ENCODE data around the gene TET3.
A peak's percentile ranks its signal among the peaks of the same experiment; 100 is the strongest.

The TET3 gene

DNA sequence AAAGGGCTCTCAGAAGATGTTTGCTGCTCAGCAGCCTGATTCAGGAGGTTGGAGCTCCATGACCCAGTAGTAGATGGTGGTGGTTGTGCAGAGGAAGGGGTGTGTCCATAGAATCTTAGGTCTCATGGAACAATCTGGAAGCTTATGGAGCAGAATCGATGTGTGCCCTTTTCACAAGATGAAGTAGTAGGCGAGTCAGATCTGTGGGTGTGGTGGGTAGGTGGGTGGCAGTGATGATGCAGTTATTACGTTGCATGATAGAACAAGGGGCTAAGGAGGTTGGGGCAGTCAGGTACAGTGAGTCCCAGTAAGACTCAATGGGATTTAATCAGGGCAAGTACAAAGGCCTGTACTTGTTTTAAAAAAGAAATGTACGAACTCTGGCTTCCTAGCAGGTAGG, 9.1 kb downstream of the TET3 start:
- H4K20me1 ChIP-seq = peaks cover 100% of the 10 kb centered on the region
- H3K9ac ChIP-seq = no peak overlapping the region
- peaks cover 99% of the 10 kb centered on the region for H3K4me1 ChIP-seq
- peak overlapping the region; percentile 39; the same call in 1 of the 2 replicates for H3K4me2 ChIP-seq
- peaks cover 99% of the 10 kb centered on the region for H3K36me3 ChIP-seq
- no peak overlapping the region for H3K4me3 ChIP-seq
- TF ChIP-seq Cebpa-rat (IDR thresholded peaks at IDR 0.05) = no peak
- H3K27ac ChIP-seq = no peak overlapping the region
- H3K27me3 ChIP-seq = no peaks in the 10 kb centered on the region
- H3K9me3 ChIP-seq = no peaks in the 10 kb centered on the region

DNA sequence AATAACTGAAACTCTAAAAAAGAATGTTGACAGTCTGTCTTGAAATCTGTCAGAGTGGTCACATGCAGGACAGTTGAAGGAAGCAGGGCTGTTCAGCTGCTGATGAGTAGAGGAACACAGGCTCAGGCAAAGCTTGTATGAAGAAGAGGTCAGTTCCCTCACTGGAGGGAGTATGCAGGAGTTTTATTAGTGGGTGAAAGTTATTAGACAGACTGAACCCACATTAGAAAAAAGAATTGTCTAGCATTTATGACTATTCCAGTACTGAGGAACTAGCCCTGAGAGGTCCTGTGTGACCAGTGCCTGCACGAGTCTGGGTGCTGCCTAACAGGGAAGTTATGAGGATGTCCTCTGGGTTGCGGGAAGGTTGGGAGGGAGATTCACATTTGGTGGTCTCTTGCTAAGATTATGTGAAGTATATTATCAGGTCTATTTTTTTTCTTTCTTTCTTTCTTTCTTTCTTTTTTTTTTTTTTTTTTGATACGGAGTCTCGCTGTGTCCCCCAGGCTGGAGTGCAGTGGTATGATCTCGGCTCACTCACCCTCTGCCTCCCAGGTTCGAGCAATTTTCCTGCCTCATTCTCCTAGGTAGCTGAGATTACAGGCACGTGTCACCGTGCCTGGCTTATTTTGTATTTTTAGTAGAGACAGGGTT, 9.6 kb downstream of the TET3 start:
- Histone ChIP-seq H3K36me3 (peaks cover 100% of the 10 kb centered on the region), H3K4me3 (no peak overlapping the region), H3K9ac (no peak overlapping the region), H3K4me2 (peak overlapping the region; percentile 99; the same call in 1 of the 2 replicates), H3K27me3 (no peaks in the 10 kb centered on the region), H3K4me1 (peaks cover 99% of the 10 kb centered on the region), H3K9me3 (no peaks in the 10 kb centered on the region), H4K20me1 (peaks cover 100% of the 10 kb centered on the region), H3K27ac (no peak overlapping the region)
- TF ChIP-seq Cebpa-rat (IDR thresholded peaks at IDR 0.05) = no peak

DNA sequence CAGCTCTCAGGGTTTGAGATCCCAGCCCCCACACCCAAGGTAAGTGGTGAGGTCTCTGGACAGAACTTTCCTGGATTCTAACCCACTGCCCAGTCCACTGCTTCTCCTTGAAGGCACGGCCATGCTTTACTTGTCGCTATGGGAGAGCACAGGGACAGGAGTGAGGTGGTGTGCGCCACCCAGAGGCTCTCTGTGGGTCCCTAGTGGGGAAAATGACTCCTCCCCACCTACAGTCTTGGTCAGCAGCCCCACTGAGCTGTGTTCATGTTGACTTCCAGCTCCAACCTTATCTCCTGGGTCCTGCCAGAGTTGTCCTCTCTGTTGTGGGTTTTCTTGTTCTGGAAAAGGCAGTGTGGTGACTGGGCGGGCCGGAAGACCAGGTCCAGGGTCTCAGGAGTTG, 11.1 kb downstream of the TET3 start:
- Histone ChIP-seq H3K4me1 (peaks cover 99% of the 10 kb centered on the region), H4K20me1 (peaks cover 100% of the 10 kb centered on the region), H3K9ac (no peak overlapping the region), H3K27ac (no peak overlapping the region), H3K36me3 (peaks cover 86% of the 10 kb centered on the region), H3K4me2 (peak overlapping the region; percentile 99; the same call in 1 of the 2 replicates), H3K27me3 (no peaks in the 10 kb centered on the region), H3K9me3 (no peaks in the 10 kb centered on the region), H3K4me3 (no peak overlapping the region)
- TF ChIP-seq Cebpa-rat (IDR thresholded peaks at IDR 0.05) = no peak

DNA sequence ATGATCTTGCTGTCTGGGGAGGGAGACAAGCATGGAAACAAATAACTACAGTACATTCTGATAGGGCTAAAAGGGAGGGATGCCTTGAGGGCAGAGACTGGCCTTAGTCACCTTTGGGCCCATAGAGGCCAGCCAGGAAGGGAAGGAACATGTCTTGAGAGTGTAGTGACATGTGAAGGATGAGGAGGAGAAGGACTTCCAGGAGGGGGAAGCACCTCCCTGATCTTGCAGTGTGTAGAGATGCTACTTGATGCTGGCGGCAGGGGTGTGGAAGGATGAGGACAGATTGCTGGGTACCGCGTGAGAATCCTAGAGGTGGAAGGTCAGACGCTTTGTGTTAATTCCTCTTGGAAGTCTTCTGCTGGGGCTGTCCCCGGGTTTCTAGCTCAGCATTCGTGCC, 13.1 kb downstream of the TET3 start:
- H3K36me3 ChIP-seq = peaks cover 66% of the 10 kb centered on the region
- H3K4me3 ChIP-seq = no peak overlapping the region
- no peak for TF ChIP-seq Cebpa-rat (IDR thresholded peaks at IDR 0.05)
- H3K9ac ChIP-seq = no peak overlapping the region
- no peaks in the 10 kb centered on the region for H3K27me3 ChIP-seq
- peaks cover 100% of the 10 kb centered on the region for H4K20me1 ChIP-seq
- peaks cover 99% of the 10 kb centered on the region for H3K4me1 ChIP-seq
- H3K9me3 ChIP-seq = no peaks in the 10 kb centered on the region
- H3K4me2 ChIP-seq = peak overlapping the region; percentile 99
- no peak overlapping the region for H3K27ac ChIP-seq

DNA sequence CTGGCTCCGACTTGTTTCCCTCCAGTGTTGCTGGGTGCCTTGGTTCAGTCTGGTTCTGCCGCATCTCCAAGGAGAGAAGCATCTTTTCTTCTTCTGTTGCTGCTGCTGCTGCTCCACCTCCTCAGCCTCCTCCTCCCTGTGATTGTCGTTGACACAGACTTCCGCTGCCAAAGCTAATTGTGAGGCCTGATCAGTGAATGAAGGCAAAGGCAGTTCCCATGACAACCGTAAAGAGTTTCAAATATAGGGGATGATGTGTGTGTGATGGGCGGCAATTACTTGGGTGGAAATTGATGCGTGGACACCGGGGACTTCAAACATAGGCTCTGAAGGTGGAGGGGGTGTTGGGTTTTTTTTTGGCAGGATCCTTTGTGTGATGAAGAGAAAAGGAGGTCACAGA, 13.7 kb downstream of the TET3 start:
- Histone ChIP-seq H3K4me3 (no peak overlapping the region), H3K27me3 (no peaks in the 10 kb centered on the region), H4K20me1 (peaks cover 100% of the 10 kb centered on the region), H3K36me3 (peaks cover 59% of the 10 kb centered on the region), H3K4me1 (peaks cover 98% of the 10 kb centered on the region), H3K27ac (no peak overlapping the region), H3K4me2 (peak overlapping the region; percentile 99), H3K9me3 (no peaks in the 10 kb centered on the region), H3K9ac (no peak overlapping the region)
- TF ChIP-seq Cebpa-rat (IDR thresholded peaks at IDR 0.05) = no peak

DNA sequence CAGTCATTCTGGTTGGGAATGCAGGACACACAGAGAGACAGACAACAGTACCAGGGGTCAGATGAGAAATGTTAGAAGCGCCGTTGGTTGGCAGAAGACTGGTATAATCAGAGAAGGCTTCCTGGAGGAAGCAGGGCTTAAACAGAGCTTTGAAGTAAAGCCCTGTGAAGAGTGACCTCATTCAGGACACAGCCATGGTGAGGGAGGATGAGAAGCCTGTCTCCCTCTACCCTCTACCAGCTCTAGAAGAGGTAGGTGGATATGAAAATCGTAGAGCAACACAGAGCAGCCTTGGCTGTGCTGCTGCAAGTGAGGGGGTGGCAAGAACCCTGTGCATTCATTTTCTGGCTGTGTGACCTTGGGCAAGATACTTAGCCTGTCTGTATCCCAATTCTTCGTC, 14.2 kb downstream of the TET3 start:
- TF ChIP-seq Cebpa-rat (IDR thresholded peaks at IDR 0.05) = no peak
- Histone ChIP-seq H3K4me1 (peaks cover 98% of the 10 kb centered on the region), H3K4me2 (peak overlapping the region; percentile 99; the same call in 1 of the 2 replicates), H4K20me1 (peaks cover 100% of the 10 kb centered on the region), H3K4me3 (no peak overlapping the region), H3K27me3 (no peaks in the 10 kb centered on the region), H3K27ac (no peak overlapping the region), H3K9ac (0 out of 2 replicates have a peak overlapping the region, but pooled peaks have one; percentile 48), H3K36me3 (peaks cover 57% of the 10 kb centered on the region), H3K9me3 (no peaks in the 10 kb centered on the region)

DNA sequence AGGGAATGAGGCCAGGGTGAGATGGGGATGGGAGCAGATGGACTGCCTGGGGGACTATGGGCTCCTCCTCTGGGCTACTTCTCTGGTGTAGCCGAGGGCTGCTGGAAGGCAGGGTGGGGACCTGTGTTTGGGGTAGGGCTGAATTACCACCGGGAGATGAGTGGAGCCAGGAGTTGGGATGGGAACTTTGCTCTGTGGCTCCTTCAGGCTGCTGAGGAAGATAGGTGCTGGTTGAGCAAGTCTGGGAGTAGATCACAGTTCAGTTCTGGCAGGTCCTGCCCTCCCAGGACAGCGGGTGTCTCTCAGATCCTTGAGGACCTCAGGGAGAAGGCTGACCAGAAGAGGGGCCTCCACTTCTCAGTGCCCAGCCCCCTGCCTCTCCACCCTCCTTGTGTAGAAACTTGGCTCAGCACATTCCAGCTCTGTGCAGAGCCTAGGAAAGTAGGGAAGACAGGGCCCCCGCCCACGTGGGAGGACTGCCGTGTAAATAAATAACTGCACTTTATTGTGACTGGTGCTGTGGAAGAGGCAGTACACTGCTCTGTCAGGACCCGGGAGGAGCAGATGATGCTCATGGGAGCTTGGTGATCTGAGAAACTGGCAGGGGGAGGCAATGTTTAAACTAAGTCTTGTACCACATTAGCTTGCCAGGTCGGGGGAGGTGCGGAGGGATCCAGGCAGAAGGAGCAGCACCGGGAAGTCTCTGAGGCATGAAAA, 15.3 kb downstream of the TET3 start:
- Histone ChIP-seq H3K27me3 (no peaks in the 10 kb centered on the region), H3K27ac (no peak overlapping the region), H3K9me3 (no peaks in the 10 kb centered on the region), H3K36me3 (peaks cover 57% of the 10 kb centered on the region), H3K4me2 (peak overlapping the region; percentile 99), H3K9ac (peak overlapping the region; percentile 48; the same call in 1 of the 2 replicates), H3K4me3 (no peak overlapping the region), H4K20me1 (peaks cover 100% of the 10 kb centered on the region), H3K4me1 (peaks cover 98% of the 10 kb centered on the region)
- TF ChIP-seq Cebpa-rat (IDR thresholded peaks at IDR 0.05) = no peak

DNA sequence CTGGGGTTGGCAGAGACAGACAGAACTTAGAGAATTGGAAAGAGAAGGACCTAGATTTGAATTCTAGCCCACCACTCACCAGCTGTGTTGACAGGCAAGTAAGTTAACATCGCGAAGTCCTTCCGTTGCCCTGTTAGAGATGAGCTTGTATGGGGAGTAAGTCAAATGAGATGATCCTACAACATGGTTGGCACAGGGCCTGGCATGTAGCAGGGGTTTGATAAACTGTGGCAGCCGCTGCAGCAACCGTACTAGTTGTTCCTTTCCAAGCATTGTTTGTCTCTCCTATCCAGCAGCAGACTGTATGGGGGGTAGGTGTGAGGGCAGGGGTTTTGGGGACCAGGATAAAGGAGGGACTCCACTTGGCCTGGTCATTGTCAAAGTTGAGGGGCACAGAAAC, 16.0 kb downstream of the TET3 start:
- Histone ChIP-seq H3K36me3 (peaks cover 57% of the 10 kb centered on the region), H3K4me1 (peaks cover 98% of the 10 kb centered on the region), H3K4me2 (peak overlapping the region; percentile 99), H3K4me3 (no peak overlapping the region), H4K20me1 (peaks cover 100% of the 10 kb centered on the region), H3K27me3 (no peaks in the 10 kb centered on the region), H3K9me3 (no peaks in the 10 kb centered on the region), H3K9ac (0 out of 2 replicates have a peak overlapping the region, but pooled peaks have one; percentile 48), H3K27ac (no peak overlapping the region)
- no peak for TF ChIP-seq Cebpa-rat (IDR thresholded peaks at IDR 0.05)

DNA sequence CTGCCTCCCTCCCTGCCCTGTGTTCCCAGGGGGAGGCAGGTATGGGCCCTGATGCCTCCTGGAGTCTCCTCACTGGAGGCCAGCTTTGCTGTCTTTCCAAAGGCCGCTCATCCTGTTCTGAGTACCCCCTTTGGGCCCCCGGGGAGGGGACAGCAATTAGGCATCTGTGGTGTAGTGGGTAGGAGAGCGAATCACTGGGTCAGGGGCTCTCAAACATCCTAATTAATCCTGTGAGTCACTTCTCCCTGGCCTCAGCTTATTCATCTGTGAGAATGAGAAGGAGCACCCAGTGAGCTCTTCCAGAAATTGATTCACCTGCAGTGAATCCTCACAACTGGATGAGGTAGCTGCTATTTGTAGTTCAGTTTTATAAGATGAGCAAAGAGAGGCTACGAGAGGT, 16.4 kb downstream of the TET3 start:
- H3K9me3 ChIP-seq = no peaks in the 10 kb centered on the region
- H4K20me1 ChIP-seq = peaks cover 100% of the 10 kb centered on the region
- H3K27ac ChIP-seq = no peak overlapping the region
- peaks cover 57% of the 10 kb centered on the region for H3K36me3 ChIP-seq
- H3K9ac ChIP-seq = peak overlapping the region; percentile 19; the same call in 1 of the 2 replicates
- no peak overlapping the region for H3K4me3 ChIP-seq
- peaks cover 98% of the 10 kb centered on the region for H3K4me1 ChIP-seq
- no peak for TF ChIP-seq Cebpa-rat (IDR thresholded peaks at IDR 0.05)
- H3K4me2 ChIP-seq = peak overlapping the region; percentile 99
- no peaks in the 10 kb centered on the region for H3K27me3 ChIP-seq
